ENCODE results near the gene BCL11B.
A peak's percentile ranks its signal among the peaks of the same experiment; 100 is the strongest.

BCL11B gene

GRCh38 chr14:99266181-99267178 is 5.5 kb downstream of the BCL11B start:
- peak; percentile 63 to 82 for DNase-seq

GRCh38 chr14:99265571-99265970 is 6.4 kb downstream of the BCL11B start:
- no peak for DNase-seq

- no peak for DNase-seq
These were observed 7.1 kb downstream of the BCL11B start for GRCh38 chr14:99264691-99265450.

GRCh38 chr14:99263564-99264330 is 8.2 kb downstream of the BCL11B start:
- DNase-seq, result no peak

- DNase-seq, result no peak
These were observed 9.0 kb downstream of the BCL11B start for GRCh38 chr14:99262977-99263448.

DNA sequence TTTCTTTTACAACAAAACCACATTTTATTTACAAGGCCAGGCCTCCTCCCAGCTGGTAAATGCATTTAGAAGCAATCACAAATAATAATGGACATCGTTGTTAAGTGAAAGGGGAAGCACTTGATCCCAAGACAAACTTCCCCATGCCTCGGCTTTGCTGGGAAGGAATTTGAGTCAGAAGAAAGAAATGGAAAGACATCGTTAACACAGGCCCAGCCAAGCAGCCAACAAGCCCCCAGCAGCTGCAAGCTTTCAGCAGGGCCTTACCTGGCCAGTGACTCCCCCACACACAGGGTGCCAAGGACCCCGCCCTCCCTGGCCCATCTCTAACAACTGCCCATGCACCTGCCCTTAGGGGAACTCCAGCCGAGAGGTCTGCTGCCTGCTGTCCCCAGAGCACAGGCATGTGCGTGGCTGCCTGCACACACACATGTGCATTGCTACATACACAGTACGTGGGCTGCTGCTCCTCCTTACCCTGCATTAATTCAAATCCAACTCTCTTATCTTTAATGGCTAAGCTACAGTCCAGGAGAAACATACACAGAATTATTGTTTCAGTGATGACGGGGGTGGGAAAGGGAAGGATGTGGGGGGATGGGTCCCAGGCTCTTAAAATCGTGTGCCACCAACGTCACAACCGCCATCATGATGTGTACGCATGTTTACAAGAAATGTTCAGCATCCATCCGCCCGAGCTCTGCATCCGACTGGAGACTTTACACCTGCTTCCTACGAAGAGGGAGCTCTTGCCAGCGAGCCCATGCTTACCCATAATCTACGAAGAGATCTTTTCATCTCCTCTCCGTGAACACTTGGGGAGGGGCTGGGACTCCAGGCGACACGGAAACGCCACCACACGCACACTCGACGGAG is 9.8 kb downstream of the BCL11B start:
- no peak for DNase-seq

GRCh38 chr14:99260587-99261551 is 11.1 kb downstream of the BCL11B start:
- no peak for DNase-seq

DNA sequence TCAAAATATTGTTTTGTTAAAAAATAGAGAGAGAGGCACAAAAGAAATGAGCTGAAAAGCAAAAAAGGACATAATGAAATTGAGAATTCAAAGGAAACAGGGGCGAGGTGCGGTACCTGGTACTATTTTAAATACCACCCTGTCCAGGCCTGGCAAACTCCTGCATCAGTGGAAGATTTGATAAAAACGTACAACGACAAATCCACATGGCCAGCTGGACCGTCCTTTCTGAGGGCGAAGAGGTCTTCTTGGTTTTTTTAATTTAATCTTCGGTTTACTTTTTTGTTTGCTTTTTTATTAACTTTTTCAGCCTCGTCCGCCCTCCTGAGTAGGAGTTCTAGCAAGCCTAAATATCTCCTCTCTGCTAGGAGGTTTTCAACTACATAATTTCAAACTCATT is 11.9 kb downstream of the BCL11B start:
- DNase-seq, result no peak

- DNase-seq, result no peak
These were observed 12.9 kb downstream of the BCL11B start for GRCh38 chr14:99258876-99259726.

- no peak for DNase-seq
These were observed 13.6 kb downstream of the BCL11B start for GRCh38 chr14:99258341-99258861.

DNA sequence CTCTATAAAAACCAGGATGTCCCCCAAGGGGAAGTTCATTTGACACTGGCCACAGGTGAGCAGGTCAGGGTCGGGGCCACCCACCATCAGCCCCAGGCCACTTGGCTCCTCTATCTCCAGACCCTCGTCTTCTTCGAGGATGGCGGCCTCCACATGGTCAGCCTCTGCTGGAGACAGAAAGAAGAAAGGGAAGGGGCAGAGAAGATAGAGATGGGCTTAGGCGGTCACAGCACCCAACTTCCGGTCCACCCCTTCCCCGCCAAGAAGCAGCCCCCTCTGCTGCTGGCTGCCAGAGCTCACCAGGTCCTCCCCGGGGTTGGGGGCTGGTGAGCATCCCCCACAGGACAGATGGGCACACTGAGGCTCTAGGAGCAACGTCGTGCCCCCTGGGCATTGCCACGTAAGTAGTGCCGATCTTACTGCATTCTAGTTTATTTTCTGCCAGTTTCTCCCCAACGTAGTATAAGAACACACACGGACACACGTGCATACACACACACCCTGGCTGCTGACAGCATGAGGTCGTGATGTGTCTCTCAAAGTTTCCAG is 14.2 kb downstream of the BCL11B start:
- DNase-seq, result no peak

- DNase-seq, result no peak
These were observed 14.8 kb downstream of the BCL11B start for GRCh38 chr14:99257122-99257672.

DNA sequence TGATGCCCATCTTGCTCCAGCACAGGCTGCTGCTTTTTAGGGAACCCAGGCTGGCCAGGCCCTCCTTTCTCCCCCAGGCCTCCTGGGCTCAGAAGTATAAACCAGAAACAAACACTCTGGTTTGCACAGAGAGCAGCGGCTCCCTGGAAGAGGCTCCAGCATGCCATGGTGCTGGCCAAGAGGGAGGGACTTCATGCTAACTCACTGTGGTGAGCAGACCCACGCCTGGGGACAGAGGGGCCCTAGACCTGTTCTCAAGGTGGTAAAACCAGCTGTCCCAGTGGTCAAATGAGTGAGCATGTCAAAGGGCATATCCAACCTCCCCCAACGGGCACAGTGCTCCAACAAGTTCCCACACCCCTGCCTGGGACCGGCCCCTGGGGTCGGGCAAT is 15.5 kb downstream of the BCL11B start:
- no peak for DNase-seq

GRCh38 chr14:99255621-99256482 is 16.1 kb downstream of the BCL11B start:
- no peak for DNase-seq

DNA sequence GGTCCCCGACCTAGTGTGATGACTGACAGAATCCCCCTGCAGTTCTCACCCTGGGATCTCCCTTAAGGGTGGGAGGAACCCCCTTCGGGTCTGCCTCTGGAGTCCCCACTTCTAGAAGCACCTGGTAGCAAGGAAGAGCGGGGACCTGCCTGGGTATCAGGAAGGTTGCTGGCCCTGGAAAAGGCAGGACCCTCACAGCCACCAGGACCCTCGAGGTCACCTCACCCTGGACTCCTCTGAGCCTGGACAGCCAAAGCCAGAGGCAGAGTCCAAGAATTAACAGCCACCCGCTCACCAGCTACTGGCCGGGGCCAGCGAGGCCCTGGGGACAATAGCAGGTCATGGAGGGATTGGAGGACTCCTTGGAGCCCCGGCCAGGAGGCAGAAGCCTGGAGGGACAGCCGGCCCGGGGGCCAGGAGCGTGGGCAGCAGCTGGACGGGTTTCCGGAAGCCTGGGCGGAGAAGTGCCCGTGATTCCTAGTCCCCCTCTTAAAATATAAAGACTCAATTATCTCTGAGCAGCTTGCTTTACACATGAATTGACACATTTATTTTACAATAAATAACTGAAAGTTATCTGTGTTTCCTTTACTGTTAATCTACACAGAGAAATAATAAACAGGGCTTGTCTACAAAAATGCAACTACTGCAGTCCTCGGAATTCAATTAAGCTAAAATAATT is 17.5 kb downstream of the BCL11B start:
- no peak for DNase-seq

- no peak for DNase-seq
These were observed 18.1 kb downstream of the BCL11B start for GRCh38 chr14:99253890-99254289.

All from NCI-H446 (cell line).